ENCODE data around the gene SLC4A1. TPM values are rescaled to one million over a fixed set of nuclear protein-coding genes. Genes with fewer than 3 reads are reported as not detected.
A peak's percentile ranks its signal among the peaks of the same experiment; 100 is the strongest.

The SLC4A1 gene
- polyA plus RNA-seq, 1 of the 3 experiments (the other 2 are of a cell fraction): not detected

DNA sequence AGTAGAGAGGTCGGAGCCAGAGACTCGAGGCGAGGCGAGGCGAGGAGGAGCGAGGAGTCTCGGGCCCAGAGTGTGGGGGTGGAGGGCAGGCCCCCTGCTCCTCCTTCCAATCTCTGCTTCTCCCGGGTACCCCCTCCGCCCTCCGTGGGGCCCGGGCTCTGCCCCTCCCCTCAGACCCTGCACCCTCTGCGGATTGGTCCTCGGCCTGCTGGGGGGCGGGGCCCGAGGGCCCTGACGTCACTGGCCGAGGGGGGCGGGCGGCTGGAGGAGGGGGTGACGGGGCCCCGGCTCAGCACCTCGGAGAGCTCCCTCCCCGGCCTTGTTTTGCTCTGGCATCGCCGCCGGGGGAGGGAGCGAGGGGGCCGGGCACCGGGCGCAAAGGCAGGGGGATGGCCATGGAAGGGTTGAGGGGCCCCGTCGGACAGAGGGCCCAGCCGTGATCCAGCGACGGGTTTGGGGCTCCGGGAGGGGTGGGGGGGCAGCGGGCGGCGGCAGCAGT is 40.4 kb upstream of the SLC4A1 start, which contains the start of gene RUNDC3A (continued):
- TF ChIP-seq, protein P1, sequence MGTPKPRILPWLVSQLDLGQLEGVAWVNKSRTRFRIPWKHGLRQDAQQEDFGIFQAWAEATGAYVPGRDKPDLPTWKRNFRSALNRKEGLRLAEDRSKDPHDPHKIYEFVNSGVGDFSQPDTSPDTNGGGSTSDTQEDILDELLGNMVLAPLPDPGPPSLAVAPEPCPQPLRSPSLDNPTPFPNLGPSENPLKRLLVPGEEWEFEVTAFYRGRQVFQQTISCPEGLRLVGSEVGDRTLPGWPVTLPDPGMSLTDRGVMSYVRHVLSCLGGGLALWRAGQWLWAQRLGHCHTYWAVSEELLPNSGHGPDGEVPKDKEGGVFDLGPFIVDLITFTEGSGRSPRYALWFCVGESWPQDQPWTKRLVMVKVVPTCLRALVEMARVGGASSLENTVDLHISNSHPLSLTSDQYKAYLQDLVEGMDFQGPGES (IDR thresholded peaks at IDR 0.05; ENCODE audit: low read depth, low read length): no peak
- TF ChIP-seq, protein P2, sequence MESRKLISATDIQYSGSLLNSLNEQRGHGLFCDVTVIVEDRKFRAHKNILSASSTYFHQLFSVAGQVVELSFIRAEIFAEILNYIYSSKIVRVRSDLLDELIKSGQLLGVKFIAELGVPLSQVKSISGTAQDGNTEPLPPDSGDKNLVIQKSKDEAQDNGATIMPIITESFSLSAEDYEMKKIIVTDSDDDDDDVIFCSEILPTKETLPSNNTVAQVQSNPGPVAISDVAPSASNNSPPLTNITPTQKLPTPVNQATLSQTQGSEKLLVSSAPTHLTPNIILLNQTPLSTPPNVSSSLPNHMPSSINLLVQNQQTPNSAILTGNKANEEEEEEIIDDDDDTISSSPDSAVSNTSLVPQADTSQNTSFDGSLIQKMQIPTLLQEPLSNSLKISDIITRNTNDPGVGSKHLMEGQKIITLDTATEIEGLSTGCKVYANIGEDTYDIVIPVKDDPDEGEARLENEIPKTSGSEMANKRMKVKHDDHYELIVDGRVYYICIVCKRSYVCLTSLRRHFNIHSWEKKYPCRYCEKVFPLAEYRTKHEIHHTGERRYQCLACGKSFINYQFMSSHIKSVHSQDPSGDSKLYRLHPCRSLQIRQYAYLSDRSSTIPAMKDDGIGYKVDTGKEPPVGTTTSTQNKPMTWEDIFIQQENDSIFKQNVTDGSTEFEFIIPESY (IDR thresholded peaks at IDR 0.05; ENCODE audit: borderline replicate concordance, low read depth): no peak
- TF ChIP-seq CHD2 (IDR thresholded peaks at IDR 0.05; ENCODE audit: low read length, partially characterized antibody): peak; percentile 39
- TF ChIP-seq GATA2 (CRISPR knock-in tag; IDR thresholded peaks at IDR 0.05): no peak
- no peak for TF ChIP-seq EZH2phosphoT487 (IDR thresholded peaks at IDR 0.05; ENCODE audit: borderline replicate concordance, low read depth)
- no peak for TF ChIP-seq NRF1 (IDR thresholded peaks at IDR 0.05; ENCODE audit: low read depth, low read length)
- no peak for TF ChIP-seq RAD21 (IDR thresholded peaks at IDR 0.05; ENCODE audit: low read length)

DNA sequence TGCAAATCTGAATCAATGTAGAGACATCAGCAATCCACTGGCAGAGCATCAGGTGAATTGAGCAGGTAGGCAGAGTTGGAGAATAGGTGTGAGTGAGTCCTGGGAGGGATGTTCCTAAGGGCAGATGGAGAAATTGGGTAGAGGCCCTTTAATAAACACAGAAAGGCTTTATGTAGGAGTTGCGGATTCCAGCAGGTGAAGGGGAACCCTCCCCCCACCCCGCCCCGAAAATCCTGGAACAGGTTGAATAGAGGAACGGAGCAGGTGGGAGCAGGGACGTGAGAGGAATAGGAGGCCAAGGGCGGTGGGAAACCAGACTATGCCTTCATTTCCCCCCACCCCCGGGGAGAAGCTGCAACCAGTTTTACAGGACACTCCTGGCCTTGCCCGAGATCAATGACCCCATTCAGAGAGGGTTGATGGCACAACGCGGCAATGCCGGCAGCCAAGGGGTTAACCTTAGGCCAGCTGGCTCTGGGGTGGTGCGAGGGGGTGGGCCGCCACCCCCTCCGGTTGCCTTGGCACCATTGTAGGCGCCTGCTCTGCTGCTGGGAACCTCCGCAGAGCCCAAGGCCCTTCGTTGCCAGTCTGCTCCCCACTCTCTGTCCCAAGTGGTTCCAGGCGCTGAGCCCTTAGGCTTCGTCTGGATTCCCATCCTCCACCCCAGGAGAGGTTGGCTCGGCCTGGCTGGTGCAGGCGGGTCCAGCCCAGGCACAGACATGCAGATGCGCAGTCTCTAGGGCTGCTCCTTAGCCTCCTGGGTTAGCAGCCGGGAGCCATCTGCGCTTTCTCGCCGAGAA is 39.7 kb upstream of the SLC4A1 start:
- DNase-seq: peak; percentile 89
- TF ChIP-seq RCOR1 (IDR thresholded peaks at IDR 0.05; ENCODE audit: low read length) (peak; percentile 54; the same call in 1 of the 2 replicates), YY1 (IDR thresholded peaks at IDR 0.05; ENCODE audit: low read depth) (no peak), POLR2AphosphoS5 (IDR thresholded peaks at IDR 0.05; ENCODE audit: low read depth, low read length) (no peak), EZH2phosphoT487 (IDR thresholded peaks at IDR 0.05; ENCODE audit: borderline replicate concordance, low read depth) (no peak), GABPA (IDR thresholded peaks at IDR 0.05; ENCODE audit: low read depth) (no peak), TEAD4 (IDR thresholded peaks at IDR 0.05; ENCODE audit: borderline replicate concordance, insufficient read depth) (no peak), ELF1 (IDR thresholded peaks at IDR 0.05) (no peak), NFIC (IDR thresholded peaks at IDR 0.05; ENCODE audit: borderline replicate concordance) (no peak), RAD21 (IDR thresholded peaks at IDR 0.05; ENCODE audit: low read length) (peak; percentile 23), SMC3 (IDR thresholded peaks at IDR 0.05; ENCODE audit: low read depth, low read length) (peak; percentile 22; the same call in 1 of the 2 replicates), EP300 (IDR thresholded peaks at IDR 0.05; ENCODE audit: borderline replicate concordance in 1 of 2, low read depth in 1 of 2, low read length in 1 of 2) (peak in 1 of 2 experiments; percentile 65; a peak in 1 of 4 replicates), FOXM1 (IDR thresholded peaks at IDR 0.05; ENCODE audit: low read depth) (no peak), RFX5 (IDR thresholded peaks at IDR 0.05; ENCODE audit: low read length) (no peak), CHD2 (IDR thresholded peaks at IDR 0.05; ENCODE audit: low read length, partially characterized antibody) (peak; percentile 85), JUND (IDR thresholded peaks at IDR 0.05) (no peak)
- TF ChIP-seq, protein P3, sequence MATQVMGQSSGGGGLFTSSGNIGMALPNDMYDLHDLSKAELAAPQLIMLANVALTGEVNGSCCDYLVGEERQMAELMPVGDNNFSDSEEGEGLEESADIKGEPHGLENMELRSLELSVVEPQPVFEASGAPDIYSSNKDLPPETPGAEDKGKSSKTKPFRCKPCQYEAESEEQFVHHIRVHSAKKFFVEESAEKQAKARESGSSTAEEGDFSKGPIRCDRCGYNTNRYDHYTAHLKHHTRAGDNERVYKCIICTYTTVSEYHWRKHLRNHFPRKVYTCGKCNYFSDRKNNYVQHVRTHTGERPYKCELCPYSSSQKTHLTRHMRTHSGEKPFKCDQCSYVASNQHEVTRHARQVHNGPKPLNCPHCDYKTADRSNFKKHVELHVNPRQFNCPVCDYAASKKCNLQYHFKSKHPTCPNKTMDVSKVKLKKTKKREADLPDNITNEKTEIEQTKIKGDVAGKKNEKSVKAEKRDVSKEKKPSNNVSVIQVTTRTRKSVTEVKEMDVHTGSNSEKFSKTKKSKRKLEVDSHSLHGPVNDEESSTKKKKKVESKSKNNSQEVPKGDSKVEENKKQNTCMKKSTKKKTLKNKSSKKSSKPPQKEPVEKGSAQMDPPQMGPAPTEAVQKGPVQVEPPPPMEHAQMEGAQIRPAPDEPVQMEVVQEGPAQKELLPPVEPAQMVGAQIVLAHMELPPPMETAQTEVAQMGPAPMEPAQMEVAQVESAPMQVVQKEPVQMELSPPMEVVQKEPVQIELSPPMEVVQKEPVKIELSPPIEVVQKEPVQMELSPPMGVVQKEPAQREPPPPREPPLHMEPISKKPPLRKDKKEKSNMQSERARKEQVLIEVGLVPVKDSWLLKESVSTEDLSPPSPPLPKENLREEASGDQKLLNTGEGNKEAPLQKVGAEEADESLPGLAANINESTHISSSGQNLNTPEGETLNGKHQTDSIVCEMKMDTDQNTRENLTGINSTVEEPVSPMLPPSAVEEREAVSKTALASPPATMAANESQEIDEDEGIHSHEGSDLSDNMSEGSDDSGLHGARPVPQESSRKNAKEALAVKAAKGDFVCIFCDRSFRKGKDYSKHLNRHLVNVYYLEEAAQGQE (IDR thresholded peaks at IDR 0.05; ENCODE audit: low read depth, low read length): 0 out of 2 replicates have a peak, but pooled peaks have one; percentile 13
- TF ChIP-seq, protein P4, sequence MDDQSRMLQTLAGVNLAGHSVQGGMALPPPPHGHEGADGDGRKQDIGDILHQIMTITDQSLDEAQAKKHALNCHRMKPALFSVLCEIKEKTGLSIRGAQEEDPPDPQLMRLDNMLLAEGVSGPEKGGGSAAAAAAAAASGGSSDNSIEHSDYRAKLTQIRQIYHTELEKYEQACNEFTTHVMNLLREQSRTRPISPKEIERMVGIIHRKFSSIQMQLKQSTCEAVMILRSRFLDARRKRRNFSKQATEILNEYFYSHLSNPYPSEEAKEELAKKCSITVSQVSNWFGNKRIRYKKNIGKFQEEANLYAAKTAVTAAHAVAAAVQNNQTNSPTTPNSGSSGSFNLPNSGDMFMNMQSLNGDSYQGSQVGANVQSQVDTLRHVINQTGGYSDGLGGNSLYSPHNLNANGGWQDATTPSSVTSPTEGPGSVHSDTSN (IDR thresholded peaks at IDR 0.05): no peak
- TF ChIP-seq, protein P5, sequence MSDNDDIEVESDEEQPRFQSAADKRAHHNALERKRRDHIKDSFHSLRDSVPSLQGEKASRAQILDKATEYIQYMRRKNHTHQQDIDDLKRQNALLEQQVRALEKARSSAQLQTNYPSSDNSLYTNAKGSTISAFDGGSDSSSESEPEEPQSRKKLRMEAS (IDR thresholded peaks at IDR 0.05; ENCODE audit: low read depth): peak; percentile 52; the same call in 1 of the 2 replicates

More for the DNA sequence above, 39.7 kb upstream of the SLC4A1 start:
- CTCF ChIA-PET: interaction anchor here (0.7 to 5.7 kb wide), 3 partner anchors 14 to 87 kb away, joined by 3 to 37 read pairs (median 9); partner anchors contain the start of gene UBTF
- WGBS (ENCODE audit: low lambda C conversion rate): 3% methylated on average over 15 of the region's 26 CpGs
- H3K9ac ChIP-seq: no peak overlapping the region
- H3K27me3 ChIP-seq (ENCODE audit: insufficient read depth): no peaks in the 10 kb centered on the region
- no peaks in the 10 kb centered on the region for H3K9me2 ChIP-seq
- H2AFZ ChIP-seq (ENCODE audit: low read depth): 0 out of 2 replicates have a peak overlapping the region, but pooled peaks have one; percentile 41
- no peaks in the 10 kb centered on the region for H3K36me3 ChIP-seq (replicated peaks in 1 of 2; ENCODE audit: control insufficient read depth in 1 of 2, insufficient read depth in 2 of 2, low read length in 1 of 2)
- H3K4me2 ChIP-seq: peak overlapping the region; percentile 80
- peaks cover 0 to 31% of the 10 kb centered on the region in 2 experiments; a peak in 1 of 4 replicates for H3K4me1 ChIP-seq (ENCODE audit: control insufficient read depth in 1 of 2, insufficient read depth in 2 of 2, low read depth in 1 of 2, low read length in 1 of 2)
- no peaks in the 10 kb centered on the region for H3F3A ChIP-seq (replicated peaks; ENCODE audit: insufficient read depth)
- no peaks in the 10 kb centered on the region for H4K20me1 ChIP-seq (ENCODE audit: insufficient read depth)
- H3K9me3 ChIP-seq: no peaks in the 10 kb centered on the region
- peak overlapping the region; percentile 52 to 60 for H3K4me3 ChIP-seq (ENCODE audit: low read depth in 2 of 2, low read length in 1 of 2)
- H3K79me2 ChIP-seq (ENCODE audit: insufficient read depth): no peaks in the 10 kb centered on the region
- peak overlapping the region; percentile 22 to 92; a peak in 3 of 4 replicates for H3K27ac ChIP-seq (ENCODE audit: low read depth in 2 of 2, low read length in 1 of 2)
- POLR2A ChIA-PET: interaction anchor here (1.0 to 4.4 kb wide), 9 partner anchors 12 to 121 kb away, joined by 3 to 34 read pairs (median 4); partner anchors contain the start of genes SLC25A39 and TMUB2
